ENCODE results near the gene CKAP5.

DNA sequence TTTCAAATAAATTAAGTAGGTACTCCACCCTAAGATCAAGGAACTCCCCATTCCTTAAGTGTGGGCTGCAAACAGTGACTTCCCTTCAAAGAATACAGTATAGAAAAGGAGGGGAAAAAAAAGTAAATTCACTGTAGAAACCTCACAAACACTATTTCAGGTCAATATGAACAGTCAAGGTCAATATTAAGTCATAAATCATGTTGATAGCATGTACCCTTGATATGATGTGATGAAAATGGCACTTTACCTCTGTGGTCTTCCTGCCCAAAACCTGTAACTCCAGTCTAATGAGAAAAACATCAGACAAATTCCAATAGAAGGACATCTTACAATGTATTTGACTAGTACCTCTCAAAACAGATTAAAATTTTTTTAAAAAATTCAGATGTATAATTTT is 8.2 kb downstream of the CKAP5 start:
- TF ChIP-seq, protein P1, sequence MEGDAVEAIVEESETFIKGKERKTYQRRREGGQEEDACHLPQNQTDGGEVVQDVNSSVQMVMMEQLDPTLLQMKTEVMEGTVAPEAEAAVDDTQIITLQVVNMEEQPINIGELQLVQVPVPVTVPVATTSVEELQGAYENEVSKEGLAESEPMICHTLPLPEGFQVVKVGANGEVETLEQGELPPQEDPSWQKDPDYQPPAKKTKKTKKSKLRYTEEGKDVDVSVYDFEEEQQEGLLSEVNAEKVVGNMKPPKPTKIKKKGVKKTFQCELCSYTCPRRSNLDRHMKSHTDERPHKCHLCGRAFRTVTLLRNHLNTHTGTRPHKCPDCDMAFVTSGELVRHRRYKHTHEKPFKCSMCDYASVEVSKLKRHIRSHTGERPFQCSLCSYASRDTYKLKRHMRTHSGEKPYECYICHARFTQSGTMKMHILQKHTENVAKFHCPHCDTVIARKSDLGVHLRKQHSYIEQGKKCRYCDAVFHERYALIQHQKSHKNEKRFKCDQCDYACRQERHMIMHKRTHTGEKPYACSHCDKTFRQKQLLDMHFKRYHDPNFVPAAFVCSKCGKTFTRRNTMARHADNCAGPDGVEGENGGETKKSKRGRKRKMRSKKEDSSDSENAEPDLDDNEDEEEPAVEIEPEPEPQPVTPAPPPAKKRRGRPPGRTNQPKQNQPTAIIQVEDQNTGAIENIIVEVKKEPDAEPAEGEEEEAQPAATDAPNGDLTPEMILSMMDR (IDR thresholded peaks at IDR 0.05 in 2 of 3, conservative IDR thresholded peaks at IDR 0.05 in 1 of 3; ENCODE audit: borderline replicate concordance in 1 of 3, insufficient read depth in 1 of 3, low read depth in 2 of 3, low read length in 2 of 3) = no peak
- TF ChIP-seq POLR2A (IDR thresholded peaks at IDR 0.05; ENCODE audit: borderline replicate concordance, extremely low read depth, insufficient read depth, insufficient read length) (no peak), POLR2AphosphoS5 (IDR thresholded peaks at IDR 0.05; ENCODE audit: low read depth, low read length) (no peak), TCF7L2 (IDR thresholded peaks at IDR 0.05; ENCODE audit: borderline replicate concordance, extremely low read depth, insufficient read depth, insufficient read length) (no peak), JUND (IDR thresholded peaks at IDR 0.05) (no peak), SIN3A (IDR thresholded peaks at IDR 0.05; ENCODE audit: low read depth) (no peak), EZH2 (IDR thresholded peaks at IDR 0.05) (no peak), EZH2phosphoT487 (IDR thresholded peaks at IDR 0.05; ENCODE audit: borderline replicate concordance) (no peak), FOSL1 (IDR thresholded peaks at IDR 0.05; ENCODE audit: low read depth) (no peak)
- TF ChIP-seq, protein P2, sequence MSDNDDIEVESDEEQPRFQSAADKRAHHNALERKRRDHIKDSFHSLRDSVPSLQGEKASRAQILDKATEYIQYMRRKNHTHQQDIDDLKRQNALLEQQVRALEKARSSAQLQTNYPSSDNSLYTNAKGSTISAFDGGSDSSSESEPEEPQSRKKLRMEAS (IDR thresholded peaks at IDR 0.05) = no peak
- TF ChIP-seq, protein P3, sequence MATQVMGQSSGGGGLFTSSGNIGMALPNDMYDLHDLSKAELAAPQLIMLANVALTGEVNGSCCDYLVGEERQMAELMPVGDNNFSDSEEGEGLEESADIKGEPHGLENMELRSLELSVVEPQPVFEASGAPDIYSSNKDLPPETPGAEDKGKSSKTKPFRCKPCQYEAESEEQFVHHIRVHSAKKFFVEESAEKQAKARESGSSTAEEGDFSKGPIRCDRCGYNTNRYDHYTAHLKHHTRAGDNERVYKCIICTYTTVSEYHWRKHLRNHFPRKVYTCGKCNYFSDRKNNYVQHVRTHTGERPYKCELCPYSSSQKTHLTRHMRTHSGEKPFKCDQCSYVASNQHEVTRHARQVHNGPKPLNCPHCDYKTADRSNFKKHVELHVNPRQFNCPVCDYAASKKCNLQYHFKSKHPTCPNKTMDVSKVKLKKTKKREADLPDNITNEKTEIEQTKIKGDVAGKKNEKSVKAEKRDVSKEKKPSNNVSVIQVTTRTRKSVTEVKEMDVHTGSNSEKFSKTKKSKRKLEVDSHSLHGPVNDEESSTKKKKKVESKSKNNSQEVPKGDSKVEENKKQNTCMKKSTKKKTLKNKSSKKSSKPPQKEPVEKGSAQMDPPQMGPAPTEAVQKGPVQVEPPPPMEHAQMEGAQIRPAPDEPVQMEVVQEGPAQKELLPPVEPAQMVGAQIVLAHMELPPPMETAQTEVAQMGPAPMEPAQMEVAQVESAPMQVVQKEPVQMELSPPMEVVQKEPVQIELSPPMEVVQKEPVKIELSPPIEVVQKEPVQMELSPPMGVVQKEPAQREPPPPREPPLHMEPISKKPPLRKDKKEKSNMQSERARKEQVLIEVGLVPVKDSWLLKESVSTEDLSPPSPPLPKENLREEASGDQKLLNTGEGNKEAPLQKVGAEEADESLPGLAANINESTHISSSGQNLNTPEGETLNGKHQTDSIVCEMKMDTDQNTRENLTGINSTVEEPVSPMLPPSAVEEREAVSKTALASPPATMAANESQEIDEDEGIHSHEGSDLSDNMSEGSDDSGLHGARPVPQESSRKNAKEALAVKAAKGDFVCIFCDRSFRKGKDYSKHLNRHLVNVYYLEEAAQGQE (IDR thresholded peaks at IDR 0.05; ENCODE audit: low read depth) = no peak
